RPMI7951 (cell line): ENCODE results near the gene CHST7. TPM values are rescaled to one million over a fixed set of nuclear protein-coding genes. Genes with fewer than 3 reads are reported as not detected.

Source experiments
- DNase-seq: peaks from one replicate; pipeline ENCODE4 v3.0.0-alpha.2; 2012; ENCODE audit warnings: low read depth
- total RNA-seq: library from RNA; depleted of rRNA; stranded (reverse); fragments of >200 nt; shearing (Covaris generic); gene quantifications from 2 replicates; pipeline ENCODE4 v1.2.3, GENCODE V29; 2014

CHST7 gene
- total RNA-seq, 1 experiment from 2014 or later, result 3.7 TPM

DNA sequence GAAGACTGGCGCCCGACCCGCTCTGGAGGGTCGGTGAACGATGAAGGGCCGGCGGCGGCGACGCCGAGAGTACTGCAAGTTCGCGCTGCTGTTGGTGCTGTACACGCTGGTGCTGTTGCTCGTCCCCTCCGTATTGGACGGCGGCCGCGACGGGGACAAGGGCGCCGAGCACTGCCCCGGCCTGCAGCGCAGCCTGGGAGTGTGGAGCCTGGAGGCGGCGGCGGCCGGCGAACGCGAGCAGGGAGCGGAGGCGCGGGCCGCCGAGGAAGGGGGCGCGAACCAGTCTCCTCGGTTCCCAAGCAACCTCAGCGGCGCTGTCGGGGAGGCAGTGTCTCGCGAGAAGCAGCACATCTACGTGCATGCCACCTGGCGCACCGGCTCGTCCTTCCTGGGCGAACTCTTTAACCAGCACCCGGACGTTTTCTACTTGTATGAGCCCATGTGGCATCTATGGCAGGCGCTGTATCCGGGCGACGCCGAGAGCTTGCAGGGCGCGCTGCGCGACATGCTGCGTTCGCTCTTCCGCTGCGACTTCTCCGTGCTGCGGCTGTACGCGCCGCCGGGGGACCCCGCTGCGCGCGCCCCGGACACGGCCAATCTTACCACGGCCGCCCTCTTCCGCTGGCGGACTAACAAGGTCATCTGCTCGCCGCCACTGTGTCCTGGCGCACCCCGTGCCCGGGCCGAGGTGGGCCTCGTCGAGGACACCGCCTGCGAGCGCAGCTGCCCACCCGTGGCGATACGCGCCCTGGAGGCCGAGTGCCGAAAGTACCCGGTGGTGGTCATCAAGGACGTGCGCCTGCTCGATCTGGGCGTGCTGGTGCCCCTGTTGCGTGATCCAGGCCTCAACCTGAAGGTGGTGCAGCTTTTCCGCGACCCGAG is 568 bp downstream of the CHST7 start:
- peak; percentile 57 for DNase-seq

DNA sequence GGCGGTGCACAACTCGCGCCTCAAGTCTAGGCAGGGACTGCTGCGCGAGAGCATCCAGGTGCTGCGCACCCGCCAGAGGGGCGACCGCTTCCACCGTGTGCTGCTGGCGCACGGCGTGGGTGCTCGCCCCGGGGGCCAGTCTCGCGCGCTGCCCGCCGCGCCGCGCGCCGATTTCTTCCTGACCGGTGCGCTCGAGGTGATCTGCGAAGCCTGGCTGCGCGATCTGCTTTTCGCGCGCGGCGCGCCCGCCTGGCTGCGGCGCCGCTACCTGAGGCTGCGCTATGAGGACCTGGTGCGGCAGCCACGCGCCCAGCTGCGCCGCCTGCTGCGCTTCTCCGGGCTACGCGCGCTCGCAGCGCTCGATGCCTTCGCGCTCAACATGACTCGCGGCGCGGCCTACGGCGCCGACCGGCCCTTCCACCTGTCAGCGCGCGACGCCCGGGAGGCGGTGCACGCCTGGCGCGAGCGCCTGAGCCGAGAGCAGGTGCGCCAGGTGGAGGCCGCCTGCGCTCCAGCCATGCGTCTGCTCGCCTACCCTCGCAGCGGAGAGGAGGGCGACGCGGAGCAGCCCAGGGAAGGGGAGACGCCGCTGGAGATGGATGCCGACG is 1.3 kb downstream of the CHST7 start:
- no peak for DNase-seq

DNA sequence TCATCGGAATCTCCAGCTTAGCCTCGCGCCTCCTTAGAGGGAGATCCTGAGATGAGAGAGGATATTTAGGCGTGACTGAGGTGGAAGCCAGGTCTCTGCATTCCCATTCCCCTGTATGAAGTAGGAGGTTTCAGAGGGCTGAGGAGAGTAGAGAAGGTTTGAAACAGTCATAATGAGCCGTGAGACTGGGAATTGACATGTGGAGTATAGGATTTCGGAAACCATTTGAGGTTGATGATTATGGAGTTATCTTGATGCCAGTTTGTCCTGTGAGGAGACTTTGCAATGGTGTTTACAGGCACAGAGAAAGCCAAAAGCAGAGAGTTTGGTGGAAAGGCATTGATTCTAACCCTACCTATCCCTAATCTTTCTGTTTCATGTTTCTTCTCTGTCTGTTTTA is 2.0 kb downstream of the CHST7 start:
- no peak for DNase-seq

DNA sequence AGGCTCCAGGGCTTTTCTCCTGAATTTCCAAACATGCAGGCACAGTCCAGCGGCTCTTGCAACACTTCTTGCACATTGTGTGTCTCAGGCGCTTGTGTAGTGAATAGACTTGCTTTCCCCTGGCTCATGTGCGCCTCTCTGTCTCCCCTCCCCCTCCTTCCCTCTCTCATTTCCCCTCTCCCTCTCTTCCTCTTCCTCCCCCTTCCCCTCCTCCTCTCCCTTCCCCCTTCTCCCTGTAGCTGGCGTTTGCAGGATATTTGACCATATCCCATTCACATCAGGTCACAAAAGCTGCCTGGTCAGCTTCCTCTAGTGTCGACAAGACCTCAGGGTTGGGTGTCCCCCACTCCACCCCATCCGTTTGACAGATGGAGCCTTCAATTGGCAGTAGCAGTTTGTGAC is 2.4 kb downstream of the CHST7 start:
- DNase-seq, result no peak

DNA sequence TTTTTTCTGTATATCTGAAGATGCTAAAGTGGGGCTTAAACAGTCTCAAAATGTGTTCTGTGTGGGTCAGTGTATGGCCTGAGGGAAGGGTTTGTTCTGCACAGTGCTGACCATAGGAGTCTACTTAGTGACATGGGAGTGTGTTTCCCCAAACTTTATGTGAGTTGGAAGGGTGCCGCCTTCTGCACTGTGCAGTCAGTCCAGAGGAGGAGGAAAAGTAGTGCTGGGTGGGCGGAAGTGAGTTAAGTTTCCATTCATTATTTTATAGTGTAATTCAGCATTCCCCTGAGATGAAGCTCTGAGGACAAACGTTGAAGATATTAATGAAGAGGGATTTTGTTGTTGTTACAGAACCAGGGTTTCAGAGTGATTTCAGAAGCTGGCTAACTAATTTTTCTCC is 2.9 kb downstream of the CHST7 start:
- no peak for DNase-seq

DNA sequence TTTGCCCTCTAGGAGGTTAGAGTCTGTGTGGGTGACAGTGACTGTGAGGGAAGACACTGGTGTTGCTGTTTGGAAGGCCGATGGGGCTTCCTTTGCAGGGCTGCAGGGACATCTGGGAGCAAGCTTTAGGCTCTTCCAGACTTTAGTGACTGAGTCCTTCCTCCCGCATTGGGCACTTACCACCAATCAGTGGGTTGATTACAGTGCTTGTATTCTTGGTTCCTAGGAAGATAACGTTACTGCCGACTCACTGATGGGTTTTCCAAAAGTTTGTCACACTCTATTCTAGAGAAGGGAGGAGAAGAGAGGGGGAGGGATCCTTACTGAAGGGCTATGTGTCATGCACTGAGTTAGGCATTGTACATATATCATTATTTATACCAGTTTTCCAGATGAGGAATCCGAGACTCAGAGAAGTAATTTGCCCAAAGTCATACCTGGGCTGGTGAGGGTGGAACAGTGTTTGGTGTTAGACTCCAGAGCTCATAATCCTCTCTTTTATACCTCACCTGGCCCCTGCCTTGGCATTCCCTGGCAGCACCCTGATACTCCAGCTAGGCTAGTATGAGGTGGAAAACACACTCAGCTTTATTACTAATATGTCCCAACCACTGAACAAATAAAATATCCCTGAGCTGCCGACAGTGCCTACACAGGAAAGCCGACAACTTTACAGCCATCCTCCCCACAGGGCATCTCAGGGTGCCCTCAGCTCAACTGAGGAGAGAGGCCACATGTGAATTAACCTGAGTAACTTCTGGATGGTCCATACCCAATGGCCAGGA is 3.8 kb downstream of the CHST7 start:
- DNase-seq, result peak; percentile 50

DNA sequence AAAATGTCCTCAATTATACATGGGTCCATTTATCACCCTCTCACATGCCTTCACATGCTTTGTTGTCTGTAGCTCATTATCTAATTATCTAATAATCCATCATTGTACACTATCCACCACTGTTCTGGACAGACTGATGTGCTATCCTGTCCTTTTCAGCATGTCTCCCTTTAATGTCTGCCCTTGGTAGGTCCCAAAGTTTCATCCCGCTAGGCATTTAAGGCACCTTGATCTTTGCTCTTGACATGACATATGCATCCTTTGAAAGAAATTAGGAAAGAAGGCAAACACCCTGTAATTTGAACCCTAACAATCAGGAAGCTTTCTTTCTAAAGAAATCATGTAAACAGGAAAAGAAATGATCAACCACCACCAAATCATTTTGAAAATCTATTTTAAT is 5.7 kb downstream of the CHST7 start:
- no peak for DNase-seq

DNA sequence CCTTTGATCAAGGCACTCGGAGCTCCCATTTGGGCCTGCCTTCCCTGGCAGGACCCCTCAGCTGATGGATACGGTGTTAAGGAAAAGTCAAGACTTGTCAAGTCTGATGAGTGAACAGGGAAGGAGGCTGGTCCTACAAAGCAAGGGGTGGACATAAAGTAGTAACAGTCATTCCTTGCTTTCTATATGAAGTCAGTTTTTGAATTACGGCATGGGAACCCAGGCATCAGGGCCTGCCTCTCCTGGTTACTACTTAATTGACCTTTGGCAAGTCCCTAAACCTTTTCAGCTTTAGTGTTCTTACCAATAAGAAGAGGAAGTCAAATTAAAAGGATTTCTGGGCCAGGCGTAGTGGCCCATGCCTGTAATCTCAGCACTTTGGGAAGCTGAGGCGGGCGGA is 7.0 kb downstream of the CHST7 start:
- no peak for DNase-seq

DNA sequence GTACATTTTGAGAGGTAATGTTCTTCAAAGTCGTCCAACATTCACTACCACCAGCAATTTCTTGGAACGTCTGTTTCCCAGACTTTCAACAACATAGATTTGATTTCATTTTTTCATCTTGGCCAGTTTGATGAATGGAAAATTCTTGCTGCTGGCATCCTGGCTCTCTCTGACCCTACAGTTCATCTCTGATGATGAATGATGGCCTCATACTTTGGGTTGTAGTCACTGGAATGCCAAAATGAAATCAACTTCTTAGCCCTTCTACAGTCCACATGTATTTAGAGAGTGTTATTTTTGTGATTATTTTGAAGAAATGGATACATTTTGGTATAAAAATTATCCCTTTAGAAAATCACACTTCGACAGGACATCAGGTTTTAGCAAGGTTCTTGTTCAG is 8.8 kb downstream of the CHST7 start:
- peak; percentile 43 for DNase-seq

DNA sequence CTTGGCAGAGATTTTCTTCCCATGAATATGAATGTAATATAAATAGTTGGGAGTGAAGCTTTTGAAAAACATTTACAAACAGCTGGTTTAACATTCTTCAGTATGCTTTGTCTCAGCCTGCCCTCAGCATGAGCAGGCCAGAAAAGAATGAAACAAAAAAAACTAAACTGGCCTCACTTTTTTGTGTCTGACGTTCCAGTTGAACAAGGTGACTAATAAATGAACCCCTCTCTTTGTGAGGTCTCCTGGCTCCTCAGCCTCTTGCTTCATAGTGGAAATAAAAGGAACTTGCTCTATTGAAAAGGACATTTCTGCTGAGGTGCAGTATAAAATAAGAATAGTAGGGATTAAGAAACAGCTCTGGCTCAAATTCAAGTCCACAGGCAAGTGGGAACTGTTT is 9.4 kb downstream of the CHST7 start:
- DNase-seq, result peak; percentile 49

DNA sequence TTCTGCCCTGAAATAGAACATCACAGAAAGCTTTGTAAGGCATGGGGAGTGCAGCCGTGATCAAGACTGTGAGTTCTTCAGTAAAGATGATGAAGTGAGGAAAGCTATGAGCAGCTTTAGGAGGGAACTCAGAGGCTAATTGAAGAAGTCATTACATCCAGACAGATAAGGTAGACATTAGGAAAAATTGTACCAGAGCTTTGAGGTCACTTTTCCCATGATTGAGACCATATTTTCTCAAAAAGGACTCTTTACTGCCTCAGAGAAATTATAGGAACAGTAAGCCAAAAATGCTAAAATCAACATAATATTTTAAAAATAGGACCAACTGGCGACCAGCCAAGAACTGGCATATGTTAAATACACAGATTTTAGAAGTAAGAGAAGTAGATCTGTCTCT is 11.2 kb downstream of the CHST7 start:
- DNase-seq, result no peak

DNA sequence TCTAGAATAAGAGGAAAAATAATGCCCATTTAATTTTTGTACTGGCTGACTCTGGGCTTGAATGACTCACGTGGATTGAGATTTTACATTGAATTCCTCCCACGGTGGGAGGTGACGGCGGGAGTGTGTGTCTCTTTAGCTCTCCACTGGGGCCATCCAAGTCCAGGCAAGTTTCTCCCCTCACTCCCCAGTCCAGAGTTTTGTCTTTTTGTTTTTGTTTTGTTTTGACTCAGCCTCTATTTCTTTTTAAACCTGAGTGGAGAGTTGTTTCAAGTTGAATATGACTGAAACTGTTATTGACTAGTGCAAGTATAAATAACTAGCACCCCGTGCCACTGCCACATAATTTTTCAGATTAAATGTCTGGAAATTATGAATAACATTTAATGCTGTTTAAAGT is 13.6 kb downstream of the CHST7 start:
- DNase-seq, result no peak

DNA sequence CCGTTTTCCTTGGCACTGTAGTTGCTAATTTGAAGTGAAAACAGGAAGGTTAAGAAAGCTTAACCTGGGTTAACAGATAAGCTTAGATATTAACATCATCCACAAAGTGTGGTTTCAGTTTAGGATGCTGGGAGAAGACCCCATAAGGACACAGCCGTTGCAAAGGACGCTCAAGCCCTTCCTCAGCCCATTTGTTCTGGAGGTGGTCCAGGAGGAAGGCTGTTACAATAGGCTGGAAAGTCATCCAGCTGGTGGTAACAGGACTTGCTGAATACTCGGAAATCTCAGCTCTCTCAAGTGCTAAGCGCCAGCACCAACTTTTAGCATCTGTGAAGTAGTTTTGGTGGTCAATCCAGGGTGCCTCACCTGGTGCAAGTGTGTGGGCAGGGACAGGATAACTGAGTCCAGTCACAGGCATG is 14.2 kb downstream of the CHST7 start:
- no peak for DNase-seq

DNA sequence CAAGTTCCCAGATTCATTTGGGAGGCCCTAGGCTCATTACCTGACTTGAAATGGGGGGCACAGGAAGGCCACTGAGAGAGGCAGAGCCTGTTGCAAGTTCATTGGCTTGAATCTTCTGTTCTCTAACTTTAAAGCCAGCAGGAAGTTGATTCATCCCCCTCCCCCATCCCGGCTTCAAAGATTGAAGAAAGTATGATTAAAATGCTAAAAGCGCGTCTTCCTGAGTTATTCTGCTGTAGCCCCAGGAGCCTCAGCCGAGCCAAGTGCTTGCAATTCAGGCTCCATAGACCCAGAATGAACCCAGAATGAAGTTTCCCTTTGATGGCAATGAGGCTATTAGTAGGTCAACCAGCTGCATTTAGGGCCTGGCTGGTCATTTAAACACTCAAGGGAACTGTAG is 14.7 kb downstream of the CHST7 start:
- peak; percentile 59 for DNase-seq

DNA sequence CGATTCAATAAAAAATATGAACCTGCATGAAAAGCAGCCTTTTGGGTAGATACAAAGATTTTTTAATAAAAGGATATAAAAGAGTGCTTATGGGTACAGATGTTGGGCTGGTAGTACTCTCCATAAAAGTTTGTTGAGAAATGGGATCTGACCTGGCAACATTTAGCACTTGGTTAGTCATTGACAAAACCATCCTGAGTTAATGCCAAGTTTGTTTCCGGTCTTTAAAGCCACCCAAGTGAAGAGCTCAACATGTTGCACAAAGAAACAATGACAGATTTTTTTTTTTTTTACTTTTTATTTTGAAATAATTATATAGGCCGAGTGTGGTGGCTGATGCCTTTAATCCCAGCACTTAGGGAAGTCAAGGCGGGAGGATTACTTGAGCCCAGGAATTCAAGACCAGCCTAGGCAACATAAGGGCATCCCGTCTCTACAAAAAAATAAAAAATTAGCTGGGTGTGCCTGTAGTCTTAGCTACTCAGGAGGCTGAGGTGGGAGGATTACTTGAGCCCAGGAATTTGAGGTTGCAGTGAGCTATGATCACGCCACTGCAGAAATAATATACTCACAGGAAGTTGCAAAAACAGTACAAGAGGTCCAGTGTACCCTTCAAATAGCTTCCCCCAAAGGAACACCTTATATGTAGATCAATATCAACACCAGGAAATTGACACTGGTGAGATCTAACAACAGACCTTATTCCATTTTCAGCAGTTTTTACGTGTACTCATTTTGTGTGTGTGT is 16.6 kb downstream of the CHST7 start:
- peak; percentile 80 for DNase-seq

DNA sequence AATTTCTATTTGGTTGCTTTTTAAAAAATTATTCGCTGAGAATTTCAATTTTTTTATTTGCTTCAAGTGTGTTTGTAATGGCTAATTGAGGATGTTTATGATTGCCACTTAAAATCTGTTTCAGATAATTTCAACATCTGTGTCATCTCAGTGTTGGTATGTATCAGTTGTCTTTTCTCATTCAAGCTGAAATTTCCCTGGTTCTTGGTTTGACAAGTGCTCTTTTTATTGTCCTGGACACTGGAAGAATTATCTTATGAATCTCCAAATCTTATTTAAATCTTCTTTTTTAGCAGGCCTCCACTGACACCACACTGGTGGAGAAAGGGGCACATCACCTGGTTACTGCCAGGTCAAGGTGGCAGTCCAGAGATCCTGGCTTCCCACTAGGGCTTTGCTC is 21.5 kb downstream of the CHST7 start:
- DNase-seq, result no peak

DNA sequence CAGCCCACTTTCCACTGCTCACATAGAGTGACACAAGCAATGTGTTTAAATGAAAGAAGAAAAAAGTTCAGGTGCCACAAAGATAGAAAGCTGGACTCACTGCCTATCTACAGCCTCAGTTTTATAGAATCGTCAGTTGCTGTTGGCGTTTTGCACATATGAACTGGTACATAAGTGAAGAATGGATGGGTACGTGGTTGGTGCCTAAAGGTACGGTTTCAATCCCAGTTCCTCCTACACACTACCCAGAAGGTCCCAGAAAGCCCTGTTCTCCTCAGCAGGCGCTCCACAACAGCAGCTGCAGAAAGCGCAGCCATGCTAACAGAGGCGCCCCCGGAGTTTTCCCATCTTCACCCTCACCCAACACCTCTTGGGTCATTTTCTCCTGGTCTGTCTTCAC is 23.6 kb downstream of the CHST7 start:
- DNase-seq, result no peak

DNA sequence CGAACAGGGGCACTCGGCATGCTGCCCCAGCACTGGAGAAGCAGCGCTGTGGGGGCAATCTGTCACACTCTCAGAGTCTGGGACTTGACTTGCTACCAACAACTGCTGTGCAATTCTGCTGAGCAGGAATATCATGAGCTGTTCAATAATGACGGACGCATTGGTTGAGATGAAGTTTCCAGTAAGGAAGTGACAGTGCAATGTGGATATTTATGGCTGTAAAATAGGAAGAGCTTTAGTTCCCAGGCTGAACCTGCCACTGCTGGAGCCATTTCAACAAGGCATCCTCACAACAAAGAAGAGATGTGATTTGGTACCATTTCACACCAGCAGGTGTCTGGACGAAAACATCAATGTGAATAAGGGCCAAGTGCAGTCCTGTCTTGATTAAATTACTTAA is 24.2 kb downstream of the CHST7 start:
- DNase-seq, result no peak

DNA sequence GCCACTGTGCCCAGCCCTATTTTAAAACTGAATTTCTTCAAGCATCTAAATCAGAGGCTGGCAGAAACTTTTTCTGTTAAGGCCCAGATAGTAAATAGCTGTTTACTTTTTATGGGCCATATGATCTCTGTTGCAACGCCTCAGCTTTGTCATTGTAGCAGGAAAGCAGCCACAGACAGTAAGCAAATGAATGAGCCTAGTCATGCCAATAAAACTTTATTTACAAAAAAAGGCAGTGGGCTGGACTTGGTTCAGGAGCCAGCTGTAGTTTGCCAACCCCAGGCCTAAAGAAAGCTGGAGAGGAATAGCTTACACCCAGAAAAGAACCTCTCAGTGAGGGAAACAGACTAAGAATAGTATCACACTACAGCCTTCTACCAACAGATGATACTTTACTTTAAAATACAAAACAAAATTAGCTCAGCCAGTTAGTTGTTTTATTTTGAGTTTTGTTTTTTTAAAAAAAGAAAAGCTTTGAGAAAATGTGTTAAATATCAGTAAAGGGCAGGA is 25.5 kb downstream of the CHST7 start:
- no peak for DNase-seq

DNA sequence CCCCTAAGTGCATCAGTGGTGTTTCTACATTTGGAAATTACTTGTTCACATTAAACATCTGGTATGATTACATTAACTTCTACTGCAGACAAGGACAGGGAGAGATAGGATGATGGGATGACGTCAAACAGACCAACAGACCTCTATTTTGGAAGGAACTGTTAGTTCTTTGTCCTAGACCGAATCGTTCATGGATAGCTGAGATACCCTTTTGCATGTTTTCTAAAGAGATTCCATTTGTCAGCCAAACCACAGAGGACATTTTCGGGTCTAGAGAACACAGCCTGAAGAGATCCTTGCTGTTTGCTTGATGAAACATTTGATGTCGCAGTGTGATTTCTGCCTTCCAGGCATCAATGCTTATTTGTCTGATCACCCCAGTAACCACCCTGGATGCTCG is 27.7 kb downstream of the CHST7 start:
- DNase-seq, result peak; percentile 37

DNA sequence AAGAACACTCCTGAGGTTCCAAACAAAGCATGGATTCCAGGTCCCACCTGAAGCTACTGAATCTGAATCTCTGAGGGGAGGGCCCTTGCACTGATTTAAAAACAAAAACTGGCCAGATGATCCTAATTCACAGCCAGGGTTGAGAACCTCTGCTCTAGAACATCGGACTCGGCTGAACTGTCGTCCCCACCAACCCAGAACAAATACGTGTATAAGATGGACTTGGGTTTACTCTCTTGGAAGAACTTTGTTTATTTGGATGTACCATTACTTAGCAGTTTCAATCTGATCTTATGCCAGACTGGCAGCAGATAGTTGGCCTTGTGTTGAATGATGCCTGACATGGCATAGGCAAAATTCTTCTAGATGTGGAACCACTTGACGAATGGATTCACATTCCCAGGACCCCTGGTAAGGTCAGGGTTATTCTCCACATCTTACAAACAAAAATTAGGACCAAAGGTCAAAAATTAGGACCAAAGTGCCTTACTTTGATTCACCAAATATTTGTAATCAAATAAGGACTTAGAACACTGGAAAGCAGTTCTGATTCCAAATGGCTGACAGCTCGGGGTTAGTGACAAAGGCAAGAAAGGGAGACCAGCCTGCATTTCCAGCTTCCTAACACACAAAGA is 29.0 kb downstream of the CHST7 start:
- DNase-seq, result no peak
